Retina (tissue), 1 donor: ENCODE measurements around the gene PHACTR1.
A peak's percentile ranks its signal among the peaks of the same experiment; 100 is the strongest.
"Not testable (repeated sequence)": the region's sequence is repeated elsewhere in the genome, so short reads cannot be mapped to it uniquely, and the experiment has no call there.

Source experiments
- DNase-seq: peaks from one replicate; pipeline ENCODE4 v3.0.0-alpha.2; 2016

PHACTR1 gene

GRCh38 chr6:13120483-13121482 is 404.2 kb downstream of the PHACTR1 start:
- DNase-seq, result peak; percentile 41

- DNase-seq, result no peak
These were observed 407.6 kb downstream of the PHACTR1 start for GRCh38 chr6:13124131-13124530.

DNA sequence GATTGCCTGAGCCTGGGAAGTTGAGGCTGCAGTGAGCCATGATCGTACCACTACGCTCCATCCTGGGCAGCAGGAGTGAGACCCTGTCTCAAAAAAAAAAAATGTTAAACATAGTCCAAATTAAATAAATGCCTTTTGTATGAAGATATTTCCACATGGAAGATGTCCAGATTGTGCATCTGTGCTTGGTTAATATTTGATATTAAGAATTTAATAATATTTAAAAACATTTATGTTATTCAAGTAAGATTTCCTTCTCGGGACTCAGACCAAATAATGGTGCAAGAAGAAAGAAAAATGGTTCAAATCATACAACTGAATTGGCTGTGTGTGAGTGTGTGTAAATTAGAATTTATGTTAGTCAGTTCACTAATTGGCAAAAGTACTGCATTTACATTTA is 409.3 kb downstream of the PHACTR1 start:
- DNase-seq, result no peak

DNA sequence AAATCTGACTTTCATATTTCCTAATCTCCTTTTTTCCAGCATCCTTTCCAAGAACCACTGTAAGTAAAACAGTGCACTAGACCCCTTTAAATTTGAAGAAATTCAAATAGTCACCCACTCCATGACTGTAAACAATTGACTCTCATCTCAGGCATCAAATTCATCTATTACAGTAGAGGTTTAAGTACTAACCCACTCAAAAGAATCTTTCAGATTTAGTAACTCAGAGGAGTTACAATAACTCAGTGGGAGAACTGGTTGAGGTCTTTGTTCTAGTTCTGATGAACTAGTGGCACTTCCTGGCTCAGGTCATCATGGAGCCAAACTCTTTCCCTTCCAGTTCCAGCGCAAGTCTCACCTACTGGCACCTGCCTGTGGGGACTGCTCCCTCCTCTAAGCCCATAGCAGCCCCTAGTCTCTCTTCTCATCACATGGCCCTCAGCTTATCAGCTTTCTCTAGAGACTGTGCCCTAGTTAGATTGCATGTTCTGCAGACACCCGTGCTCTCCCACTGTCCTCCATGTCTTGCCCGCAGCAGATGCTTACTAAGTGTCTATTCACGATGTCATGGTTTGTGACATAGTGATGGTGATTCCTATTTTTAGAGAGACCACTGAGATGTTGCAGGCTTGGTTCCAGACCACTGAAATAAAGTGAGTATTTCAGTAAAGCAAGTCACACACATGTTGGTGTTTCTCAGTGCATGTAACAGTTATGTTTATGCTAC is 415.5 kb downstream of the PHACTR1 start:
- no peak for DNase-seq

DNA sequence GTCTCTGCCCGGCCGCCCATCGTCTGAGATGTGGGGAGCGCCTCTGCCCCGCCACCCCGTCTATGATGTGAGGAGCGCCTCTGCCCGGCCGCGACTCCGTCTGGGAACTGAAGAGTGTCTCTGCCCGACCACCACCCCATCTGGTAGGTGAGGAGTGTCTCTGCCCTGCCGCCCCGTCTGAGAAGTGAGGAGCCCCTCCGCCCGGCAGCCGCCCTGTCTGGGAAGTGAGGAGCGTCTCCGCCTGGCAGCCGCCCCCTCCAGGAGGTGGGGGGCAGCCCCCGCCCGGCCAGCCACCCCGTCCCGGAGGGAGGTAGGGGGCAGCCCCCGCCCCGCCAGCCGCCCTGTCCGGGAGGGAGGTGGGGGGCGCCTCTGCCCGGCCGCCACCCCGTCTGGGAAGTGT is 417.3 kb downstream of the PHACTR1 start:
- not testable (repeated sequence) for DNase-seq

- DNase-seq, result no peak
These were observed 418.6 kb downstream of the PHACTR1 start for GRCh38 chr6:13135152-13135551.

- DNase-seq, result no peak
These were observed 422.6 kb downstream of the PHACTR1 start for GRCh38 chr6:13139119-13139518.

DNA sequence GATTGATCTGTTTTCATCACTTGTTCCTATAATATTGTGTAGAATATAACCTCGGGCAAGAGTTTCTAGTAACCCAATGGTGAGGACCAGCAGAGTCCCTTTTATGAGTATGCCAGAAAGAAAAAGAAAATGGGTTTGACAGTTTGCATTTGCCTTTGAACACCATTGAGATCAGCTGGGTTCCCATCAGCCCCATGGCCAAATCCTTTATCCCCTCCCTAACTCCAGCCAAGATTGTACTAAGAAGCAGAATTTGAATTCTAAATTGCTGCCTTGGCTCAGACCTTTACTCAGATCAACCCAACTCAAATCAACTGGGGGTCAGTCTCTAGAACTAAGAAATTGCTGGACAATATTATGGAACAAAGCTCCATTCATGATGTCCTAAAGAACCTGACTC is 424.4 kb downstream of the PHACTR1 start:
- DNase-seq, result no peak

GRCh38 chr6:13141387-13141786 is 424.8 kb downstream of the PHACTR1 start:
- DNase-seq, result no peak

DNA sequence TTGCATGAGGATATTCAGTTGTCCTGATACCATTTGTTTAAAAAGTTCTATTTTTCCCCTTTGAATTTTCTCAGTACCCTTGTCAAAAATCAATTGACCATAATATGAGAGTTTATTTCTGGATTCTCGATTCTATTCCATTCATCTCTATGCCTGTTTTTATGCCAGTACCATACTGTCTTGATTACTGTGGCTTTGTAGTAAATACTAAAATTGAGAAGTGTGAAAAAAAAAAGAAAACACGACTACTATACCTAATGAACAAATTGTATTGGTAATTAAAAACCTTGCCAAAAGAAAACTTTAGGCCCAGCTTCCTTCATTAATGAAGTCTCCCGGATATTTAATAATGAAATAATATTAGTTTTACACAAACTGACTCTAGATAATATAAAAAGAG is 426.0 kb downstream of the PHACTR1 start:
- no peak for DNase-seq

DNA sequence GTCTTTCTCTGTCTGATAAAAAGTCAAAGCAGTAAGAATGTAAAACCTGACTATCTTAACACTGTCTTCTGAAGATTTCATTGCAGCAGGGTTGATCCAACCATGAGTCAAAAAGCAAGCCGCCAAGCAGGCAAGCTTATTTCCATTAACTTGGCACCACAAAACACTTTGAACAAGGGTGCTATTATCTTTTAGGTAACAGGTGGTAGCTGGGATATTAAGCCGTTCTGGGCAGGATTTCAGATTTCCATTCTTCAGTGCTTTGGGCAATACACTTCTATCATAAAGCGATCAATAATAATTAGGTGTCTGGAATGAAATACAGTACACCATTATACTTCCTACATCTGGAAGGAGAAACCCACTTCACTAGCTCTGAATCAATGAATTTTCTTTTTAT is 429.9 kb downstream of the PHACTR1 start:
- no peak for DNase-seq

DNA sequence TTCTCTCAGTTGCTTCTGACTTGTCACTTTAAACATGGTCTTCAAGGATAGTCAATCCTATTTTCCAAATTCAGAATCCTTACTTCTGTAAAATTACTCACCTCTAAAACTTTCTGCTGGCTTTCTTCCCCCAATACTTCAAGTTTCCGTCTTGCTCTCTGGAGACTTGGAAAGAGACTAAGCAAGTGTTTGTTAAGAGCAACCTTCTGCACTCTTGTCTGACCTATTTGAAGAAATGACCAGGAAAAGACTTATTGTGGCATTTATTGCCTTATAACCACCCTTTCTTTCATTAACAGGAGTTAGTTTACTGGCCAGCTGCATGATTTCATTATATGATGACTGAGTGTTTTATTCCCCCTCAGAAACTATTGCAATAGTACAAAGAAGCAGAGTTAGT is 430.8 kb downstream of the PHACTR1 start:
- DNase-seq, result no peak

- no peak for DNase-seq
These were observed 431.2 kb downstream of the PHACTR1 start for GRCh38 chr6:13147782-13148181.

- peak; percentile 46 for DNase-seq
These were observed 436.2 kb downstream of the PHACTR1 start for GRCh38 chr6:13152764-13153163.

DNA sequence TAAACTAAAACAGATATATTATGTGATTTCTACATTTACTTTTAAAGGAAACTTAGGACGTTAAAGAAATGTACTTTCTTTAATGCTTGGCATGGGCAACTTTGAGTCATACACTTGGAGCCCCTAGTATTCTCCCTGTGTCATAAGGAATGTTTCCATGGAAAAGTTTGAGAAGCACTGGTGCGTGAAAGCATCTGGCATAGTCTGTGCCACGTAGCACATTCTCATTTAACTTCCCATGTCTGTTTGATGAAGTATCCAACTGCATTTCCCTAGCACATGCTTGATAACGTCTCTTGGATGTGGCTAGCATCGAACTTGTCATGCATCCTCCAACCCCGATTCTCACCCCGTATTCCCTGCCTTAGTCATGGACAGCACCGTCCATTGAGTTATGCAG is 439.8 kb downstream of the PHACTR1 start:
- no peak for DNase-seq

- no peak for DNase-seq
These were observed 440.7 kb downstream of the PHACTR1 start for GRCh38 chr6:13157293-13157692.

DNA sequence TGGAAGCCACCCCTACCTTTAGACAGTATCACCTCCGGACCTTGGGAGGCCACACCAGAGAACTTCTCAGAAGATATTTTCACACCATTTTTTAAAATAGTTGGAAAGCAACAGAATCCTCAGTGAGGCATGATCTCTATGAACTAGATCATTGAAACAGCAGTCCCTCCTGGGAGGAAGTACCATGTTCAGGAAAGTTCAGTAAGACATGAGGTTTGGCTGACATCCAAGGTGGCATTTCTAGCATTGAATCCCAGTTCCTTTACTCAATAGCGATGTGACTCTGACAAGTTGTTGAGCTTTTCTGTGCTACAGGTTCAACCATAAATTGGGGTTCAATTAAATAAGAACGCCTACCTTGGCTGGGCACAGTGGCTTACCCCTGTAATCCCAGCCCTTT is 442.7 kb downstream of the PHACTR1 start:
- DNase-seq, result no peak

DNA sequence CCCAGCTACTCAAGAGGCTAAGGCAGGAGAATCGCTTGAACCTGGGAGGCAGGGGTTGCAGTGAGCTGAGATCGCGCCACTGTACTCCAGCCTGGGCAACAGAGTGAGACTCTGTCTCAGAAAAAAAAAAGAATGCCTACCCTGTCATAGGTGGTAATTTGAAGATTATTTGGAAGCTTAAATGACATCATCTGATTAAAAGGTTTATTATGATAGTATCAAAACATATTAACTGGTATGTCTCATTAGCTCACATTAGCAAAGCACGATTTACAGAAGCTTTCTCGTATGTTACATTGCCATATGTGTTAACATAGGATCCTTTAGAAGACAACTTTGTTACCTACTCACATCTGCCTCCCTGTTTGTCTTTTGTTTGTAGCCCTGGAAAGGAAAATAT is 443.3 kb downstream of the PHACTR1 start:
- not testable (repeated sequence) for DNase-seq

DNA sequence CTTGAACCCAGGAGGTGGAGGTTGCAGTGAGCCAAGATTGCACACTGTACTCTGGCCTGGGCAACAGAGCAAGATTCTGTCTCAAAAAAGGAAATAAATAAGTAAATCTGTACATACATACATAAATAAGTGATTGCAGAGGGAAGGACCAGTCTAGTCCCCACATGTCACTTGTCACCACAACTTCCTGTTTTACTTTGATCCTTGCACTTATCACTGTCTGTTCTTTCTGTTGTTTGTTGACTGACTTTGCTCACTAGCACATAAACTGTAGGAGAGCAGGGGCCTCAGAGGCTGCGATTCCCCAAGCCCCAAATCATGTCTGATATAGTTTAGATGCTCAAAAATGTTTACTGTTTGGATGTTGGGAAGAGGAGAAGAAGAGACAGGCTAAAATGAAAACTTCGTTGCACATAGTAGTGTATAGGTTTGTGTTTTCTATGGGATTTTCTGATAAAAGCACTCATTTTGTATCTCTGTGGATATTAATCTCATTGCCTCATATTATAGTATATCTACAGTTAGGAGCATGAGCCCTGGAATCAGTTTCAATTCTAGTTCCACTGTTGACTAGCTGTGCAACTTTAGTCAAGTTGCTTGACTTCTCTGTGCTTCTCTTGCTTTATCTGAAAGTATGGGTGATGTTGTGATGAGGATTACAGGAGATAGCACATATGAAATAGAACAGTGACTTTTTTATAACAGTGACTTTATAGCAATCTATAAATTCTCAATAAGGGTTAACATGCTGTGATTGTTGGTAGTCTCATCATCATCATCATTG is 446.8 kb downstream of the PHACTR1 start:
- no peak for DNase-seq

- peak; percentile 57 for DNase-seq
These were observed 447.7 kb downstream of the PHACTR1 start for GRCh38 chr6:13164291-13164690.

- no peak for DNase-seq
These were observed 449.1 kb downstream of the PHACTR1 start for GRCh38 chr6:13165502-13166172.

GRCh38 chr6:13166269-13166668 is 449.7 kb downstream of the PHACTR1 start:
- no peak for DNase-seq

DNA sequence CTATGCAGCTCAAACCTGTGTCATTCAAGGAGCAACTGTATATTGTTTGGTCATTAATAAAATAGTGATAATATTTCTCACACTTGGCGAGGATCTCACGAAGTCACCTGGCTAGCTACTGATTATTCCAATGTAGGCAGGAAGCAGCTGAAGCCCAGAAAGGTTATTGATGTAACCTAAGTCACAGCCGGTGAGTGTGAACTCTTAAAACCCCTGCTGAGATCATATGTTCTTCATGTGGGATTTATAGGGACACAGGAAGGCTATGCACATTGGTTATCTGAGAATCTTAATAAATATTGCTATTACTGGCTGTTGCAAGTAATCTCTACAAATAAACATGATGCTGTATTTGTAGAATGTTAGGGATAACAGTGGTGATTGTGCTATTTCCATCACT is 450.3 kb downstream of the PHACTR1 start:
- DNase-seq, result no peak
